Amniotic epithelial cell (primary cell): Measurements from ENCODE around the gene VSTM5.

ENCODE experiments used
- DNase-seq: peaks from one replicate; pipeline ENCODE4 v3.0.0-alpha.2; 2010; ENCODE audit warnings: low read depth

The VSTM5 gene

DNA sequence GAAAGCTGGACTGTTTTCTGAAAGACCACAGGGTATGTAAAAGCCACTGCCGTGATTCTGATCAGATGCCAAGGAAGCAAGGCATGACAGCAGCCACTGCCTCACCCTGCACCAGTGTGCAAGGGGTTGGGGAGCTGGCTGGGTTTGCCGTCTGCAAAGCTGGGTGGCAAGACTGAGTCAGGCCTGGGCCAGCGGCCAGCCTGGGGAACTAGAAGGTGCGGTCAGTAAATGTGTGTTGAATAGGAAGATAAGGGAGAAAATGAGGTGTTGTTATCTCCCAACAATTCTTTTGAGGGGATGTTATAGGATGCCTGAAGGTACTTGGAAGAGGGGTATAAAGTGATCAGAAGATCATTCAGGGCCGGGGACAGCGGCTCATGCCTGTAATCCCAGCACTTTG, 8.0 kb downstream of the VSTM5 start:
- peak; percentile 70 for DNase-seq

DNA sequence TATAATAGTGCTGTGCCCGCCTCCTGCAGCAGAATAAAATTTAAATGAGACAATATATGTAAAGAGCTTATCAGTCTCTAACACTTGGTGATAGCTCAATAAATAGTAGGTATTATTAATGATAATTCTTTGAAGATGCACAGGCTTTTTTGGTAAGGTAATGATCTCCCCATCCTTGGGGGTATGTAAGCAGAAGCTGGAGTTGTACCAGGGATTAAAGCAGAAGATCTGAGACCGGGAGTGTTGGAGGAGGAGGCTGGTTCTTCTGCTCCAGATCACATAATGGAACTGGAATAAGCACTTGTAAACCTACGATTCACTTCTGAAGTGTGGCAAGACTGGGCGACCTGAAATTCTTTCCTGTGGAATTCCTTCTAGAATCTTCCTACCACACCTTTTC, 8.4 kb downstream of the VSTM5 start:
- no peak for DNase-seq

DNA sequence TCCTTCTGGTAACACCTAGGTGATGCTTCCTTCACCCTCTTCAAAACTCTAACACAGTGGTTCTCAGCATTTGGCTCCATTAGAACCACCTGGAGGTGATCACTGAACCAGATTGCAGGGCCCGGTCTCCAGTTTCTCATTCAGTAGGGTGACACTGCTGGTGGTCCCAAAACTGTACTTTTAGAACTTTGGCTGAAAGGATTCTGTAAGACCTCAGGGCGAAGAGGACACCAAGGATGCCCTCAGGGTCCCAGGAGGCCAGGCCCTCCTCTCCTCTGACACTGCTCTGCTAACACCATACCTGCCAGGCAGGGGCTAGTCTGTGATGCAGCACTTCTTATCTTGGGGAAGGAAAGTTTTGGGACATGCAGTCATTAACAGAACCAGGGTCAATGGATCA, 9.0 kb downstream of the VSTM5 start:
- no peak for DNase-seq

DNA sequence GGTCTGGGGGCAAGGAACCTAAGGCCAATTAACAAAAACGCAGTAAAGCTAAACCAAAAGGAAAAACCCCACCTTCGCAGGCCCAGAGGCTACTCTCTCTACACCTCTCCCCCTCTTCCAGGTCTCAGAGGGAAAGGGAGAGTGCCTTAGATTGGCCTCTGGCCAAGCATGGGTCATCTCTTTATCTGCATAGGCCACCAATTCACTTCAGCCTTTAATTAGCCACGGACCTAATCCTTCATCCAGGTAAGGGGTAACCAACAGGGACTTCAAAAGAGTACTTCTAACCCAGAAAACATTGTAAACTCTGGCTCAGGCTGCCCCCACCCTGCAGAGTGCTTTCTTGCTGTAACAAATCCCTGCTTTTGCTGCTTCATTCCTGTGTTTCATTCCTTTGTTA, 9.4 kb downstream of the VSTM5 start:
- DNase-seq, result no peak

DNA sequence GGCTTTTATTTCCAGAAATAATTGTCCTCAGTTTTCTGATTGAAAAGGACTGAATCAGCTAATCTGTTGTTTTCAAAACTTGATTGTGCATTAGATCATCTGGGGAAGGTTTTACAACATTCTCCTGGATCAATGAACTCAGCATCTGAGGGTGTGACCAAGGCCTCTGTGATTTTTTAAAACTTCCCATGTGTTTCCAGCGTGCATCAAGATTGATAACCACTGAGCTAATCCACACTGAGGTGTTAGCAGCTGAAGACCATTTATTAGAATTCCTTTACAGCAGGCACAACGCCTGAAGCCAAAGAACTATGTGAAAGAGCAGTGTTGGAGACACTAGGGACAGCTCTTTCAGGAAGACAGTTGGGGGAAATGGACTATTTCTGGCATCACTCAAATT, 10.2 kb downstream of the VSTM5 start:
- DNase-seq, result no peak

DNA sequence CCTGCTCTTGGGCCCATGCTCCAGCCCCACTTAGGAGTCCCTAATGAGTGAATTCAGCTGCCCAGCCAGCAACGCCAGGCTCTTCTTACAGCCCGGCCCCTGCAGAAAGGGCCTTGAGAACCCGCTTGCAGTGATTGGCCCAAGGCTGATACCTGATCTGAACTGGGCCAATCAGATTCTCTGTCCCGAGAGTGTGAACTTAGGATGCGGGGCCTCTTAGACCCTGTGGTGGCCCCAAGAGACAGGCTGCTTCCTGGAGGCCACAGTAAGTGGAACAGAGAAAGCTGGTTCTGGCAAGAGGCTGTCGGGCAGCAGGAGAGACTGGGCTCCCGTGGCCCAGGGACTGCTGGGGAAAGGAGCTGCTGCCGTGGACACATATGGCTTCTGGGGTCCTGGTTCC, 11.5 kb downstream of the VSTM5 start:
- DNase-seq, result no peak

DNA sequence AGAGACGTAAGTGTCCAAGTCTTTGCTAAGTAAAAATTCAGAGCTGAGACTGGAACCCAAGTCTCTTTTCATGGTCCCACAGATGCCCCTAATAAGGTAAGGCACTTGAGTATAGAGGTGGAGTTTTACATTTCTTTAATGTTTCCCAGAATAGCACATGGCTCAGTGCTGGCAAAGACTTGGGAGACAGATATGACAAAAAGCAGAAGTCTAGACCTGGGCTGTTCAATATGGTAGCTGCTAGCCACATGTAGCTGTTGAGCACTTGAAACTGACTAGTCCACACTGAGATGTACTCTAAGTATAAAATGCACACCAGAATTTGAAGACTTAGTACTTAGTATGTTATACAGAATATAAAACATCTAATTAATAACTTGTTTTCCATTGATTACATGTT, 17.6 kb downstream of the VSTM5 start:
- no peak for DNase-seq

DNA sequence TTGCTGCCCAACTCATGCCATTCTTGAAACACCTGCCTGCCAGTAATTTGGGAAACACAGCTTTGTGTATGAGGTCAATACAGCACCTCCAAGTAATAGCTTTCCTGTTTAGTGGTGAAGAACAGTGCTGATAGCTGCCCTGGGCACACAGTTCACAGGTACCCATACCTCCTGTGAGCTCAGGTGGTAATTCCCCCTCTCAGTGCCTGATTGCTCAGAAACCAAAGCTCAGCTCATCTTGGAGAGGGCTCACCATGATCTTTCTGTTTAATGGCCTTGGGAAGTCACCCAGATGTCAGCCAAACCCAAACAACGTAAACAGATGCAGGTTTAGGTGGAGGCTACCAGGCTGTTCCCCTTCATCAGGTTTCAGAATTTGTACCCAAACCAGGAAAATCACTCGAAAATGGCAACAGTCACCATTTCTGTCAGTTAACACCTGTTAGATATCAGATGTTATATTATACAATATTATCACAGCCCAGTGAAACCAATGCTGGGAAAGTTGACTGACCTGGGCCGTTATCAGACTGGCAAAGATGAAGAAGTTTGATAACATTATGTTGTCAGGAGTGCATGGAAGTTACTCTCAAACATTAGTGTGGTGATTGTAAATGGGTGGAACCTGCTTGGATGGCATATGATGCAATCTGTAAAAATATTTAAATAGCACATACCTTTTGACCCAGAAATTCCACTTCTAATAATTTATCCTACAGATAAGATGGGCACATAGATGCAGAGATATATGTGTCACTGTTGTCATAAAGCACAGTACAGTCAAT, 18.9 kb downstream of the VSTM5 start:
- no peak for DNase-seq

DNA sequence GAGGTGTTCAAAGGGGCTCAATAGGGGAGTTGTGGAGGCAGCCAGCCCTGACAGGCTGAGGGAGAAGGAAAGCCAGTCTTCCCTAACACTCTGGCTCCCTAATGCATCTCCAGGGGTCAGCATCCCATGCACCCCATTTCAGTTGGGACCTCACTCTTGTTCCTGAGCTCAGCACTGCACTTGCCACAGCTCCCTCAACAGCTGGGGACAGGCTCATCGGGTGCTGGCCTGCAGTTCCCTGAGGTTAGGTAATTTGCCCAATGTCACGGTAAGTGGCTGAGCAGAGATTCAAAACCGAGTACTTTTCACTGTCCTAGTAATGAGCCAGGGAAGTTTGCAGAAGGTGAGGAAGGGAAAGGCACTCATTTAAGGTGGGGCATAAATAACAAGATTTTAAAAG, 20.8 kb downstream of the VSTM5 start:
- DNase-seq, result no peak

DNA sequence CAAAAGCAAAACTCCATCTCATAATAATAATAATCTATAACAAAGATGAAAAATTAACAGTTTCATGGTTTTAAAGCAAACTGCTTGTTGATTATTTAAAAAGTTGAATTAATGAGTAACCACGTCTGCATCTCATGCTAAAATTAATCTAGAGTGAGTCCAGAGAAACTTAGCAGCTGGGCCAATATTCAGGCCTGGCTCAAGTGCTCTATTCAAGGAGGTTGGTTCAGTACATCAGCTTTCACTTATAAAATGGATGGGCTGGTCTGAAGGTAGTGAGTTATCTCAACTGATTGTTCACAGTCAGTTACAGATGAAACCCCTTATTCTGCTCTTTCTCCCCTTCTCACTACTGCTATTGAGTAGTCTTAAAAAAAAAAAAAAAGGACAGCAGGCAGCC, 23.1 kb downstream of the VSTM5 start:
- no peak for DNase-seq

DNA sequence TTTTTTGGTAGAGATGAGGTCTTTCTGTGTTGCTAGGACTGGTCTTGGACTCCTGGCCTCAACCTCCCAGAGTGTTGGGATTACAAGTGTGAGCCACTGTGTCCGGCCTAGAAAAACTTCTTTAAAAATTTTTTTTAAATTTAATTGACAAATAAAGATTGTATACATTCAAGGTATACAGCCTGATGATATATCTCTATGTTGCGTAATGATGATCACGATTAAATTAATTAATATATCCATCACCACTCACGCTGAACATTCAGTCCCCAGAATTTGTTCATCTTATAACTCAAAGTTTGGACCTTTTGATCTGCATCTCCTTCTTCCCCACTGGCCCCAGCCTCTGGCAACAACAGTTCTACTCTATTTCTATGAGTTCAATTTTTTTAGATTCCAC, 27.2 kb downstream of the VSTM5 start:
- DNase-seq, result no peak

DNA sequence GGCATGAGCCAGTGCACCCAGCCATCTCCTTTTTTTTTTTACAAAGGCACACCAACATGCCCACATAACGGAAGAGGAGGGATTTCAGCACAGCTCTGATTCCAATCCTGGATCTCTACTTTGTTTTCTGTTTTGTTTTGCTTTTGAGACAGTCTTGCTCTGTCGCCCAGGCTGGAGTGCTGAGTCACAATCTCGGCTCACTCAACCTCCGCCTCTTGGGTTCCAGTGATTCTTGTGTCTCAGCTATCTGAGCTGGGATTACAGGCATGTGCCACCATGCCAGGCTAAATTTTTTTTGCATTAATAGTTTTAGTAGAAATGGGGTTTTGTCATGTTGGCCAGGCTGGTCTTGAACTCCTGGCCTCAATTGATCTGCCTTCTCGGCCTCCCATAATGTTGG, 28.1 kb downstream of the VSTM5 start:
- peak; percentile 14 for DNase-seq

DNA sequence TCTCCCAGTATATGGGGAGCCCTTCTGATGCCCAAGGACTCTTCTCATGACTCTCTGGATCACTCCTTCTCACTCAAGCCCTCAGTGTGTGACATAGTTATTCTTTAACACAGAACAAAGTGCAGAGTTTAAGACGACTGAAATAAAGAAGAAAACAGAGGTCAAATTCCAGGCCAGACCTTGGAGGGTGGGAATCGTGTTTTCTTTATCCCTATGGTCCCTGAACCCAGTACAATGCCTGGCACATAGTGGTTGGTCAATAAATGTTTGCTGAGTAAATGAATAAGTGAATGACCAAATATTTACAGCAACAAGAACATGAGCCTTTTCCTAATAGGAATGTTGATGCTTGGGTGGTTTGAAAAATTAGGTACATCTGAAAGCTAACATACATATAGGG, 28.8 kb downstream of the VSTM5 start:
- DNase-seq, result no peak

DNA sequence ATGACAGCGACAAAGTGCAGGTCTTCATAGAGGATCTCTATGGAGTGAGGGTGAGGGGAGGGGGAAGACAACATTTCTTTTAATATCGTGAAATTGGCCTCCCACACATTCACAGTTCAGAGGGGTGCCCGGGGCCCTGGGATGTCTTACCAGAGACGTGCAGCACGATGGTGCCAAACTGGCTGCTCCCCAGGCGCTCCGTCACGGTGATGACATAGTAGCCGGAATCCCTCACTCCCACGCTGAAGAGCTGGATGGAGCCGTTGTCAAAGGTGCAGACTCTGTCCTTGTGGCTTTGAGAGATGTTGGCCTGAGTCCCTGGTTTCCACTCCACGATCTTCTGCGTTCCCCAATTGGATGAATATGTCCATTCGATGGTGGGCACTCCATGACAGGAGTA, 29.6 kb downstream of the VSTM5 start:
- DNase-seq, result no peak

DNA sequence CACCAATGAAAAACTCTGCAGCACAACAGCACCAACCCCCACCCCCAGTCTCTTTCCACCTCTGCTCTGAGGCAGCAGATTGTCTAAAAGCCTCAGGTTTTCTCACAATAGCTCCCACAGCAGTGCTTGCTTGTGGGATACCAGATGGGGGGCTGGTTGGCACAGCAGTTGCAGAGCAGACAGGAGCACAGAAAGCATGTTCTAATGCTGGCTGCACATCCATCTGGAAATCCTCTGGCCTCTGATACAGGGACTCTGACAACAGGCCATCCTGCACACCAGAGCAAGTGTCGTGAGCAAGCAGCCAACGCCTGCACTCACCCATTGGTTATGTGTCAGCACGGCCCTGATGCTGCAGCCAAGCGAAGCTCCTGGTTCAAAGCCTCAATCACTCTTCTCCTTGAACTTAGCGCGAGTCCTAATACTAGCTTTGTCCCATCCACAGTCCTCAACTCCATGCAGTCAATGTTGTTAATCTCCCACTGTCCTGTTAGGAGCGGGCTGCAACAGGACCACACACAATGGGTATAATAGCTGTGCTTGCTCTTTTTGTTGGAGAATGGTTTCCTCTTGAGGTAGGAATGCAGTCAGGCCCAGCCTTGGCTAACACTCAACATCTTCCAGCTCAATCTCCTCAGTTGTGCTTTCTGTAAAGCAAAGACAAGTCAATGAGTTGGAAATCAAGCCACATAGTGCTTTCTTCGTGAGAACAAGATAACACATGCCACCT, 30.3 kb downstream of the VSTM5 start:
- no peak for DNase-seq

DNA sequence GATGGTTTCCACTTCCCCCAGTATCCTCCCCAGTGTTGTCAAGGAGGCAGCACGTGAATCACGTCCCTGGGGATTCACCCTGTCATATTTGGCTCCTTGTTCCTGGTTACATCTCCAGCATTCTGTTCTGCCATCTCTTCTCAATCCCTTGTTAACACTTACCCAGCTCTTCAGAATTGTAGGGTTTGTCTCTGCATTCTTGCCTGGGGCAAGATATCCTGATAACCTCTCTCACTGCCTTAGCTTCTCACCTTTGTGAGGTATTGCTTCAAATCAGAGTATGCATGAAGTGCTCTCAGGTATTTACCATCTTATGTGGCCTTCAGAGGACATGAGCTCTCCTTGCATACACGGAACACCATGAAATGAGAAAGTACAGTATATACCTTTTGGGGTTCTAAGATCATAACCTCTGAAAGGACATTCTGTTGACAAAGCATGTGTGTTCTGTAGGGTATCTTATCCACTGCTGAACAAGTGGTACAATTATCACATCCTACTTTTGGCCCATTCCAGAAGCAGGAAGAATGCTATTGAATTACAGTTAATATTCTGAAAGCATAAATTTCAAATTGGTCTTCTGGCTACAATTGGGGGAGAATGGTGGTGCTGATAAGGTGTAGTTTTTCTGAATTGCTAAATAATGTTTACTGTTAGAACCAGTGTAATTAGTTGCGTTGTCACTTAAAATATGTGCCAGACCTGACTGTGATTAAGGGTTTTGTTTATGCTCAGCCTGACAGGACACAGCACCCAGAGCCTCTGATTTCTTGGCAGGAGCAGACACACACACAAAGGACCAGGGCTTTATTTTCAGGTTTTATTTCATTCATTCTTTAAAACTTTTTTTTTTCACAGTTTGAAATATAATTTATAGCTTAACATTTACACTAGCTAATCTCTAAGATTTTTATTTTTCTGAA, 32.7 kb downstream of the VSTM5 start:
- peak; percentile 45 for DNase-seq

DNA sequence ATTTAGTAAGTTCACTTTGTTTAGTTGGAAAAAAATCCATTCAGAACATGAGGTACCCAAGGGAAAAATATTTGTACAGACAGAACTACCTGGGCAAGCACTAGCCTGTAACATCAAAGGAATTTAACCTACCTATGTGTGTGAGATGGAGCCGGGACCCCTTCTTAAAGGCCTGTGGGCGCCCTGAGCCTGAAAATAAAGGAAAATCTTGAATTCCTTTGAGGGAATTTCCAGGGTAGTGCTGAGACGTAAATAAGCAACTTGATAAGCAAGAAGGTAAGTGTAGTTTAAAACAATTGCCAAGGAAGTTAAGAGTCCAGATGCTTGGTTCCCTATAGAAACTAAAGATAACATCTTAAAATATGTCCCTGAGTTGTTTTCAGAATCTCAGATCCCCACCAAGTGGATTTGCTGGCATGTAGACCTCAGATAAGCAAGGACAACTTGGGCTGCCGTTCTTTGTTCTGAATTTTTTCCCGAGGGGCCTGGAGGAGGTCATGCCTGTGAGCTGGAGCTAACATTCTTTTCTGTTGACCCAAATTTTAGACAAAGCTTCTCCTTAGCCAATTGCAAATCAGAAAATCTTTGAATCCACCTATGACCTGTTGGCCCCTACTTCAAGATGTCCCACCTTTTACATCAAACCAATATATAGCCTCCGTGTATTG, 35.3 kb downstream of the VSTM5 start:
- no peak for DNase-seq

DNA sequence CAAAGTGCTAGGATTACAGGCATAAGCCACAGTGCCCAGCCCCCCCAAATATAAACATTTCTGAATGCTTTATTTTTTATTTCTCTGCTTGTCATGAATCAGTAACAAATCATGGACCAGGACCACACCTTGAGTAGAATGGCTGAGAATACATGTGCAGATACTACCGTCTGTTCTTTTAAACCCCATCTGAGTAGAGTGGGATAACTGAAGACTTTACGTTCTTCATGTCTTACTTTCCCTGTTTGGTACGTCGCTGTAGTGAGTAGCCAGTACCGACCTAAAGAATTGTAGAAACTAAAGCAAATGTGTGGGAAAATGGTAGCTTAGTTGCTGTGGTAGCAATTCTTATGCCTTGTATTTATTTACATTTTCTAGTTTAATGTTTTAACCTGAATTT, 36.4 kb downstream of the VSTM5 start:
- DNase-seq, result no peak

DNA sequence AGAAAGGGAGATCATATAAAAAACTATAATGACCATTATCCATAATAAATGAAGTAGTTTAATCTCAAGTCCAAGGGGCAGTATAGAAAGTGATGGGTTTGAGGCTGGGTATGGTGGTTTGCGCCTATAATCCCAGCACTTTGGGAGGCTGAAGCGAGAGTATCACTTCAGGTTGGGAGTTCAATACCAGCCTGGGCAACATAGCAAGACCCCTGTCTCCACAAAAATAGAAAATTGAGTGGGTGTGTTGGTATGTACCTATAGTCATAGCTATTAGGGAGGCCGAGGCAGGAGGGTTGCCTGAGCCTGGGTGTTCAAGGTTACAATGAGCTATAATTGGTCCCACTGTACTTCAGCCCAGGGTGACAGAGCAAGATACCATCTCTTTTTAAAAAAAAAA, 42.4 kb downstream of the VSTM5 start:
- no peak for DNase-seq

DNA sequence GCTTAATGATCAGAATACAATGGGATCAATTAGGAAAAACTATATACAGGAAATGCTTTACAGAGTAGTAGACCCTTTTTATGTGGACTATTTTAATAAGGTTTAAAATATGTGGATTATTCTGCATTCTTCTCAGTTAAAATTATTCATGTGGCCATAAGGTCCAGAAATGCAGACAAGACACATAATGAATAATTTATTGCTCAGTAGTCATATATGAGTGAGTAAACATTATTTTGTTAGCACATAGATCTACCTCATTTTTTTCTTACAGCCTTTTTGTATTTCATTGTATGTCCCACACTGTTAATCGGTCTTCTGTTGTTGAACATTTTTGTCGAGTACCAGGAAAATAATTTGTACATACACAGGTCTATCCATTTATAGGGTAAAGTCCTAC, 45.5 kb downstream of the VSTM5 start:
- DNase-seq, result no peak

DNA sequence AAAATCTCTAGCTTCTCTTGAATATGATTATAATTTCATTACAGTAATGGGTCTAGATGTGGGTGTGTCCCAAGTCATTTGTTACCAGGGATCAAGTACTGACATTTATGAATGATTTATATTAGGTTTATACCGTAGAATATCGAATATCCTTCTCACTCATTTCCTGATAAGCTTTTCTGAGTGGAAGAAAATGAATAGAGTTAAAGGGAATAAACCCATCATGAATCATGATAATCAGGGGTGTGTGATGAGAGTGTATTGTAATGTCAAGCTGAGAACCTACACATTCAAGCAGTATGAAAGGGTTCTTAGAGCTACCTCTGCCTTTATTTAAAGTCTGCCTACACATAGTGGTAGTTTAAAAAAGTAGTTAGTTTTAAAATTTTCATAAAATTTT, 49.1 kb downstream of the VSTM5 start:
- DNase-seq, result no peak
